HL-60 (cell line): ENCODE results near the gene ANKS1B.

Experiments
- CTCF ChIP-seq: IDR thresholded peaks from one replicate; pipeline ENCODE4 v1.5.1; 2011; ENCODE audit warnings: low read length, control low read depth, inconsistent platforms; ENCODE audit not compliant: insufficient read depth
- GABPA ChIP-seq: IDR thresholded peaks from 2 replicates; pipeline ENCODE4 v1.6.1; 2012; ENCODE audit warnings: low read depth
- POLR2AphosphoS5 ChIP-seq: IDR thresholded peaks from 2 replicates; pipeline ENCODE4 v1.6.1; 2012; ENCODE audit warnings: low read depth

DNA sequence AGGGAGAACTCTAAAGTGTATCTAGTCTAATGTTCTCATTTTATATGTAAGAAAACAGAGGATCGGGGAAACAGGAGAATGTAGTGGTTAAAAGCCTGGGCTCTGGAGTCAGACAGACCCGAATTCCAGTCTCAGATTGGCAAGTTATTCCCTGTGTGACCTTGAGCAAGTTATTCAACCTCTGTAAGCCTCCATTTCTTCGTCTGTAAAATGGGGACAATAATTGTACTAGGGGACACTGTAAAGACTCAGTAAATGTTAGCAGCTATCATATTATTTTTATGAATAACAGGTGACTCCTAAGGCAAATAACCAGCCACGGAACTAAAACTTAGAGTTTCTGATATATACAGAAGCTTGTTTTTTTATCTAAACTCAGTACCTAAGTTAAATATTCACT is 1187.5 kb downstream of the ANKS1B start:
- no peak for TF ChIP-seq CTCF
- no peak for TF ChIP-seq GABPA
- no peak for TF ChIP-seq POLR2AphosphoS5
